ENCODE data around the gene NFATC2. TPM values are rescaled to one million over a fixed set of nuclear protein-coding genes. Genes with fewer than 3 reads are reported as not detected.
"Not testable (repeated sequence)": the region's sequence is repeated elsewhere in the genome, so short reads cannot be mapped to it uniquely, and the experiment has no call there.

NFATC2 gene
- total RNA-seq, 1 donor from 2014 or later: 3.9 TPM

DNA sequence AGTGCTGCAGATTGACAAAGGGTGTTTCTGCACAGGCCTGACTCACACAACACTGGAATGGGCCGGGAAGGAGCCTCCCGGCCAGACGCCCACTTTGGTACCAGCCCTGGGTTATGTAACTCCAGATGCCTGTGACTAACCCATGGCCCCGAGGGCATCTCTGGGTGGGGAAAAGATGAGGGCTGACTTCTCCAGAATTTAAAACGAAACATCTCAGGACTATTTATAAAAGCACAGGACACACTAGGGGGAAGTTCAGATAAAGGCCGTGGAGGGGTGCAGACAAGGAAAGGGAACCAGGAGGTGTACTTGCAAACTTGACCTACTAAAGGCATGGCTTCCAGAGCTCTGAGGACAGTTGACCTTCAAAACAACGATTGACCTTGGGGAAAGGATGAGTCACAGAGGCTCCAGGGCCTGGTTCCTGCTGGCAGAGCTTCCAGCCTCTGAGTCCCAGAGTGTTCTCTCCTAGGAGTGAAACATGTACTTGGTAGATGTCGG, 196.9 kb downstream of the NFATC2 start:
- peak overlapping the region; percentile 13 for H3K4me3 Mint-ChIP-seq (ENCODE audit: unreplicated experiment)

DNA sequence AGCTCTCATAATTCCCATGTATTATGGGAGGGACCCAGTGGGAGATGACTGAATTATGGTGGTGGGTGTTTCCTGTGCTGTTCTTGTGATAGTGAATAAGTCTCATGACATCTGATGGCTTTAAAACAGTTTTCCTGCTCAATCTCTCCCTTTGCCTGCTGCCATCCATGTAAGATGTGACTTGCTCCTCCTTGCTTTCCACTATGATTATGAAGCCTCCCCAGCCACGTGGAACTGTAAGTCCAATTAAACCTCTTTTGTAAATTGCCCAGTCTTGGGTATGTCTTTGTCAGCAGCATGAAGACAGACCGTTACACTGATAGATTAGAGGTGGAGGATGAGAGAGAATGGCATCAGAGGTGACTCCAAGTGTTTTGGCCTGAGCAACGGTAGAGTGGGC, 198.7 kb downstream of the NFATC2 start:
- not testable (repeated sequence) for H3K4me3 ChIP-seq (ENCODE audit: insufficient read depth, low read depth, low read length); FAIRE-seq; DNase-seq (ENCODE audit: low read depth); H4K20me1 ChIP-seq (ENCODE audit: insufficient read depth, low read length); H3K27me3 Mint-ChIP-seq (ENCODE audit: low read depth, unreplicated experiment); H3K4me2 ChIP-seq (ENCODE audit: low read length); H2AFZ ChIP-seq (ENCODE audit: low read depth, low read length); H3K27ac ChIP-seq (ENCODE audit: low read depth, low read length); H3K9me3 ChIP-seq (ENCODE audit: insufficient read depth, low read depth, low read length); H3K36me3 Mint-ChIP-seq (ENCODE audit: low read depth, unreplicated experiment); H3K79me2 ChIP-seq (ENCODE audit: insufficient read depth, low read length); H3K27me3 ChIP-seq (ENCODE audit: insufficient read depth, low read length); H3K9ac ChIP-seq (ENCODE audit: low read length); H3K36me3 ChIP-seq (ENCODE audit: insufficient read depth, low read length); H3K27ac Mint-ChIP-seq (ENCODE audit: unreplicated experiment)
- peaks cover 28% of the 10 kb centered on the region for H3K4me1 ChIP-seq (ENCODE audit: insufficient read depth, low read length)
- Mint-ChIP-seq H3K4me3 (ENCODE audit: unreplicated experiment) (peak overlapping the region; percentile 28), H3K4me1 (ENCODE audit: low read depth, unreplicated experiment) (peaks cover 26% of the 10 kb centered on the region), H3K9me3 (ENCODE audit: unreplicated experiment) (peaks cover 17% of the 10 kb centered on the region)

More for the DNA sequence above, 196.9 kb downstream of the NFATC2 start:
- Mint-ChIP-seq H3K4me1 (ENCODE audit: low read depth, unreplicated experiment) (peaks cover 32% of the 10 kb centered on the region), H3K27ac (ENCODE audit: unreplicated experiment) (no peak overlapping the region), H3K27me3 (ENCODE audit: low read depth, unreplicated experiment) (no peaks in the 10 kb centered on the region), H3K9me3 (ENCODE audit: unreplicated experiment) (peaks cover 16% of the 10 kb centered on the region), H3K36me3 (ENCODE audit: low read depth, unreplicated experiment) (peaks cover 6% of the 10 kb centered on the region)
- Histone ChIP-seq H3K79me2 (ENCODE audit: insufficient read depth, low read length) (no peaks in the 10 kb centered on the region), H2AFZ (ENCODE audit: low read depth, low read length) (no peak overlapping the region), H3K4me3 (ENCODE audit: insufficient read depth, low read depth, low read length) (no peak overlapping the region), H3K27me3 (ENCODE audit: insufficient read depth, low read length) (no peaks in the 10 kb centered on the region), H3K27ac (ENCODE audit: low read depth, low read length) (peak overlapping the region; percentile 82), H4K20me1 (ENCODE audit: insufficient read depth, low read length) (no peaks in the 10 kb centered on the region), H3K4me1 (ENCODE audit: insufficient read depth, low read length) (peaks cover 30% of the 10 kb centered on the region), H3K36me3 (ENCODE audit: insufficient read depth, low read length) (no peaks in the 10 kb centered on the region), H3K4me2 (ENCODE audit: low read length) (peak overlapping the region; percentile 16), H3K9me3 (ENCODE audit: insufficient read depth, low read depth, low read length) (no peaks in the 10 kb centered on the region), H3K9ac (ENCODE audit: low read length) (peak overlapping the region; percentile 49)
- TF ChIP-seq EZH2 (IDR thresholded peaks at IDR 0.05; ENCODE audit: insufficient read depth, low read length): no peak
- TF ChIP-seq, protein P1, sequence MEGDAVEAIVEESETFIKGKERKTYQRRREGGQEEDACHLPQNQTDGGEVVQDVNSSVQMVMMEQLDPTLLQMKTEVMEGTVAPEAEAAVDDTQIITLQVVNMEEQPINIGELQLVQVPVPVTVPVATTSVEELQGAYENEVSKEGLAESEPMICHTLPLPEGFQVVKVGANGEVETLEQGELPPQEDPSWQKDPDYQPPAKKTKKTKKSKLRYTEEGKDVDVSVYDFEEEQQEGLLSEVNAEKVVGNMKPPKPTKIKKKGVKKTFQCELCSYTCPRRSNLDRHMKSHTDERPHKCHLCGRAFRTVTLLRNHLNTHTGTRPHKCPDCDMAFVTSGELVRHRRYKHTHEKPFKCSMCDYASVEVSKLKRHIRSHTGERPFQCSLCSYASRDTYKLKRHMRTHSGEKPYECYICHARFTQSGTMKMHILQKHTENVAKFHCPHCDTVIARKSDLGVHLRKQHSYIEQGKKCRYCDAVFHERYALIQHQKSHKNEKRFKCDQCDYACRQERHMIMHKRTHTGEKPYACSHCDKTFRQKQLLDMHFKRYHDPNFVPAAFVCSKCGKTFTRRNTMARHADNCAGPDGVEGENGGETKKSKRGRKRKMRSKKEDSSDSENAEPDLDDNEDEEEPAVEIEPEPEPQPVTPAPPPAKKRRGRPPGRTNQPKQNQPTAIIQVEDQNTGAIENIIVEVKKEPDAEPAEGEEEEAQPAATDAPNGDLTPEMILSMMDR (IDR thresholded peaks at IDR 0.05; ENCODE audit: insufficient read depth, low read depth, low read length): no peak
- FAIRE-seq (no peak), DNase-seq (ENCODE audit: low read depth) (peak; percentile 39)

DNA sequence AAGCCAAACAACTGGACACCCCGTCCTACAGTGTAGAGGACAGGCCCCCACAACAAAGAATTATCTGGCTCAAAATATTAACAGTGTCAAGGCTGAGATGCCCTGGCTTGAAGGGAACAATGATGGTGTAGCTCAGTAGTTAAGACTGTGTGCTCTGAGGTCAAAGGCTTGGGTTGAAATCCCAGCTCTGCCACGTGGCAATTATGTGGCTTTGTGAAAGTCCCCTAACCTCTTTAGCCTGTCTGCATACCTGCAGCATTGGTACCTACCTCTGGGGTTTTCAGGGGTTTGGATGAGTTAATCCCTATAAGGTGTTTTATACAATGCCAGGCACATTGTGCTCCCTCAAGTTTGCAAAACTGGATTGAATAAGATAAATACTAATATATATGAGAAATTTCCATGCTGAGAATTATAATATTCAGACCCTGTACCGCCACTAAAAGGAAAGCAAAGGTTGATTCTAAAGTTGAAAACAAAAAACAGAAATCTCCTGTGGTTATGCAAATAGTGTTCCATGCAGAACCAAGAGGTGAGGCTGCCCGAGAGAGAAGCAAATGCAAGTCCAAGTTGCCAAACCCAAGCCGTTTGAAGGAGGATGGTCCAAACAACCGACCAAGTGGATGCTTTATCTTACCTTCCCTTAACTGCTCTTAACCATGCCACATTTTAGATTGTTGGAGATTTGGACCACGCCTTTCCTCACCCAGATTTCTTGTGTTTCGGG, 199.8 kb downstream of the NFATC2 start:
- Histone ChIP-seq H3K4me3 (ENCODE audit: insufficient read depth, low read depth, low read length) (no peak overlapping the region), H3K4me2 (ENCODE audit: low read length) (no peak overlapping the region), H3K36me3 (ENCODE audit: insufficient read depth, low read length) (no peaks in the 10 kb centered on the region), H3K27ac (ENCODE audit: low read depth, low read length) (no peak overlapping the region), H2AFZ (ENCODE audit: low read depth, low read length) (peak overlapping the region; percentile 3), H3K79me2 (ENCODE audit: insufficient read depth, low read length) (no peaks in the 10 kb centered on the region), H3K9ac (ENCODE audit: low read length) (no peak overlapping the region), H3K27me3 (ENCODE audit: insufficient read depth, low read length) (no peaks in the 10 kb centered on the region), H3K4me1 (ENCODE audit: insufficient read depth, low read length) (peaks cover 37% of the 10 kb centered on the region), H3K9me3 (ENCODE audit: insufficient read depth, low read depth, low read length) (no peaks in the 10 kb centered on the region), H4K20me1 (ENCODE audit: insufficient read depth, low read length) (no peaks in the 10 kb centered on the region)
- DNase-seq (ENCODE audit: low read depth) (no peak), FAIRE-seq (no peak)
- no peak overlapping the region for H3K4me3 Mint-ChIP-seq (ENCODE audit: unreplicated experiment)
- H3K27me3 Mint-ChIP-seq (ENCODE audit: low read depth, unreplicated experiment): no peaks in the 10 kb centered on the region
- peaks cover 17% of the 10 kb centered on the region for H3K9me3 Mint-ChIP-seq (ENCODE audit: unreplicated experiment)
- H3K27ac Mint-ChIP-seq (ENCODE audit: unreplicated experiment): no peak overlapping the region
- H3K4me1 Mint-ChIP-seq (ENCODE audit: low read depth, unreplicated experiment): peaks cover 22% of the 10 kb centered on the region
- no peak for TF ChIP-seq EZH2 (IDR thresholded peaks at IDR 0.05; ENCODE audit: insufficient read depth, low read length)
- TF ChIP-seq, protein P1 (IDR thresholded peaks at IDR 0.05; ENCODE audit: insufficient read depth, low read depth, low read length): no peak
- H3K36me3 Mint-ChIP-seq (ENCODE audit: low read depth, unreplicated experiment): peaks cover 6% of the 10 kb centered on the region

Measured in astrocyte (in vitro differentiated cells and primary cell).